ENCODE data around the gene TCEA2.

DNA sequence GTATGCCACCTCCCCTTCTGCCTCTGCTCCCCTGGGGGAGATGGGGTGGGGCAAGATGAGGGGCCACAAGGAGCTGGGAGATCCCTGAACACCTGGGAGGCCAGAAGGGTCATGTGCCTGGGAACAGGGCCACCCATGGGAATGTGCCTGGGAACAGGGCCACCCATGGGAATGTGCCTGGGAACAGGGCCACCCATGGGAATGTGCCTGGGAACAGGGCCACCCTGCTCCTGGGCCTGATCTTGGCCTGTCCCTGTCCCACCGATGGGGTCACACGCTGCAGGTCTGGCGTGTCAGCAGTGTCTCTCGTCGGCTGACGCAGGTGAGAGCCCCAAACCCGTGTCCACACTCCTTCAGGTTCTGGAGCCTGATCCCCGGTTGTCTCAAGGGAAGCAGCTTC is 12.0 kb downstream of the TCEA2 start:
- TF ChIP-seq YY1 (IDR thresholded peaks at IDR 0.05; ENCODE audit: insufficient read depth, insufficient read length) = no peak
- TF ChIP-seq ZNF274 (IDR thresholded peaks at IDR 0.05; ENCODE audit: low read depth, low read length) = no peak

All from NT2/D1 (cell line).